NCI-H774 (cell line): Measurements from ENCODE around the gene SLC35B2.

ENCODE experiments used
- DNase-seq: peaks from one replicate; lab custom pipeline; 2025; lab: John Stamatoyannopoulos, UW

The SLC35B2 gene

GRCh38 chr6:44268095-44268628 is 10.8 kb upstream of the SLC35B2 start:
- DNase-seq: peak; percentile 21

- DNase-seq: no peak
These were observed 9.9 kb upstream of the SLC35B2 start for GRCh38 chr6:44267252-44267651.

GRCh38 chr6:44266347-44266746 is 9.0 kb upstream of the SLC35B2 start:
- DNase-seq: no peak

GRCh38 chr6:44265722-44266233 is 8.4 kb upstream of the SLC35B2 start:
- DNase-seq: no peak

- peak; percentile 80 for DNase-seq
These were observed 7.8 kb upstream of the SLC35B2 start, which contains the start of gene NFKBIE for GRCh38 chr6:44265007-44265721. Gene NFKBIE (minus strand): TSS chr6:44265551. CDS start chr6:44265346, 205 bp downstream.

GRCh38 chr6:44264154-44265006 is 7.1 kb upstream of the SLC35B2 start:
- DNase-seq: no peak

- DNase-seq: no peak
These were observed 6.2 kb upstream of the SLC35B2 start for GRCh38 chr6:44263354-44264100.

GRCh38 chr6:44262467-44263353 is 5.4 kb upstream of the SLC35B2 start:
- DNase-seq: no peak

GRCh38 chr6:44261581-44261980 is 4.3 kb upstream of the SLC35B2 start:
- DNase-seq: no peak

GRCh38 chr6:44260451-44261297 is 3.3 kb upstream of the SLC35B2 start:
- DNase-seq: no peak

GRCh38 chr6:44260011-44260410 is 2.7 kb upstream of the SLC35B2 start:
- no peak for DNase-seq

GRCh38 chr6:44258921-44259320 is 1.6 kb upstream of the SLC35B2 start:
- DNase-seq: no peak

- no peak for DNase-seq
These were observed 1.1 kb upstream of the SLC35B2 start for GRCh38 chr6:44258325-44258863.

GRCh38 chr6:44257753-44258324 is 511 bp upstream of the SLC35B2 start:
- no peak for DNase-seq

GRCh38 chr6:44256775-44257024 is 628 bp downstream of the SLC35B2 start:
- DNase-seq: no peak

- no peak for DNase-seq
These were observed 1.2 kb downstream of the SLC35B2 start for GRCh38 chr6:44255871-44256774.

- DNase-seq: no peak
These were observed 2.1 kb downstream of the SLC35B2 start for GRCh38 chr6:44255105-44255808.
